Heart left ventricle (tissue), 16 donors: ENCODE results near the gene RNF186. TPM values are rescaled to one million over a fixed set of nuclear protein-coding genes. Genes with fewer than 3 reads are reported as not detected.

Experiments
- ATAC-seq, 4 donors: fragments of 200-7000 bp; cut with Tn5 transposase; one replicate each; pipeline ENCODE4 v1.9.1; 2020 to 2022; ENCODE audit warnings: moderate library complexity in 4 of 4, mild to moderate bottlenecking in 3 of 4, moderate number of reproducible peaks in 1 of 4
- DNase-seq, 5 donors: peaks; one replicate each; pipeline ENCODE4 v3.0.0-alpha.2; 2020
- H3K27ac ChIP-seq, 12 donors: fragments of 200-600 bp; sonication (generic) in 4 of 12; one replicate each; pipeline versions ENCODE4 v1.5.0 to v1.8.0; 2016 to 2022; ENCODE audit warnings: mild to moderate bottlenecking in 2 of 12
- H3K27me3 ChIP-seq, 9 donors: fragments of 200-600 bp; sonication (generic) in 2 of 9; one replicate each; pipeline versions ENCODE4 v1.5.1 to v1.8.0; 2016 to 2022; ENCODE audit warnings: mild to moderate bottlenecking in 3 of 9
- H3K36me3 ChIP-seq, 9 donors: fragments of 200-600 bp; sonication (generic) in 2 of 9; one replicate each; pipeline versions ENCODE4 v1.5.0 to v1.8.0; 2018 to 2022; ENCODE audit warnings: mild to moderate bottlenecking in 2 of 9
- H3K4me1 ChIP-seq, 12 donors: fragments of 200-600 bp; sonication (generic) in 4 of 12; one replicate each; pipeline versions ENCODE4 v1.5.0 to v1.8.0; 2016 to 2022; ENCODE audit warnings: mild to moderate bottlenecking in 3 of 12
- H3K4me3 ChIP-seq, 12 donors: fragments of 200-600 bp; sonication (generic) in 4 of 12; one replicate each; pipeline versions ENCODE4 v1.5.0 to v1.8.0; 2017 to 2022; ENCODE audit warnings: mild to moderate bottlenecking in 9 of 12, moderate library complexity in 4 of 12
- H3K9me3 ChIP-seq, 12 donors: fragments of 200-600 bp; sonication (generic) in 4 of 12; one replicate each; pipeline versions ENCODE4 v1.5.0 to v1.8.0; 2016 to 2022; ENCODE audit warnings: mild to moderate bottlenecking in 1 of 12
- CTCF ChIP-seq, 12 donors: fragments of 200-600 bp; sonication (generic) in 4 of 12; IDR thresholded peaks; one replicate each; pipeline versions ENCODE4 v1.5.0 to v1.8.0; 2018 to 2022; ENCODE audit warnings: antibody characterized with exemption in 12 of 12, mild to moderate bottlenecking in 5 of 12
- POLR2A ChIP-seq, 2 donors: fragments of 450-650 bp; IDR thresholded peaks; one replicate each; pipeline ENCODE4 v1.6.1; 2017; ENCODE audit warnings: antibody characterized with exemption in 2 of 2, mild to moderate bottlenecking in 2 of 2, moderate library complexity in 2 of 2
- WGBS, 4 donors: extraction: QIAGEN DNeasy Blood & Tissue Kit in 2 of 4; methylation state at CpG; one replicate each; pipeline versions ENCODE4 v1.1.5 to v1.1.7; 2013 to 2018; 5-methylcytosine and 5-hydroxymethylcytosine counted together
- intact Hi-C, 10 donors: fragments of 100-400 bp; cut with DNase I; formaldehyde crosslinking; loops; one replicate each; pipeline versions ENCODE4 v1.11.1 to v1.14.2; 2022
- polyA plus RNA-seq, 2 donors: library from polyadenylated mRNA; stranded (reverse); fragments of 200-250 nt; gene quantifications; one replicate each; pipeline ENCODE4 v1.2.3, GENCODE V29; 2013
- total RNA-seq, 9 donors: library from RNA; depleted of rRNA in 2 of 9; stranded (reverse); fragments of >200 nt in 2 of 9; fragmentation: NEBNext Ultra II Directional in 3 of 9; extraction: Animal tissue kit (Norgen Biotek cat#: 25700) in 3 of 9; gene quantifications; one replicate each; pipeline versions ENCODE4 v1.1.0 to v1.2.4, GENCODE V29; 2016 to 2023
- donor health status: ischemic (EF 13 %, LVEDD 7.1; RV severe dilation, severe dysfunction).
- donor health status: healthy with polysubstance abuse.
- donor health status: DM: no; HTN: yes; CAD: no.
- donor health status: DM: no; HTN: no; CAD: no.
- donor health status: ischemic (EF 25% LVEDD 6.9; RV normal size, moderate dysfunction).
- donor health status: ischemic (EF 25% LVEDD 5.7; RV mildly dilated, moderate dysfunction).
- donor health status: healthy.
- donor health status: DM: yes; HTN: yes; CAD: no.
- donor health status: ischemic (EF 35%, LVEDD 5.7; RV mildly dilated, moderate dysfunction).
- donor health status: nonischemic (EF 11% LVEDD 7.7; RV severe dilation, severe dysfunction).
- donor health status: DM: yes; HTN: yes; CAD: no.
- donor health status: PGD.
- donor health status: ischemic (EF 29% LVEDD 5.4; RV normal size, mild dysfunction).
- donor health status: nonischemic (EF 23%, LVEDD 6.1; RV moderate dilation, normal function).

The RNF186 gene
- total and polyA plus RNA-seq, 11 donors: not detected

- H3K36me3 ChIP-seq: peaks cover 0 to 49% (median 17%) of the 10 kb centered on the region in 9 donors
- no peak overlapping the region for H3K4me3 ChIP-seq
- ATAC-seq (no peak), DNase-seq (no peak)
- no peaks in the 10 kb centered on the region for H3K27me3 ChIP-seq
- TF ChIP-seq CTCF (IDR thresholded peaks at IDR 0.05): no peak
- TF ChIP-seq POLR2A (IDR thresholded peaks at IDR 0.05): no peak
- H3K9me3 ChIP-seq: no peaks in the 10 kb centered on the region
- H3K4me1 ChIP-seq: no peaks in the 10 kb centered on the region
- intact Hi-C loops: no loop called here
- H3K27ac ChIP-seq: no peak overlapping the region
- 84 to 88% (median 86%) methylated on average over 9 of the region's 9 CpGs for WGBS, 4 donors
These were observed 43.0 kb downstream of the RNF186 start for GRCh38 chr1:19772053-19772452.

GRCh38 chr1:19771350-19771749 lies 43.7 kb downstream of the RNF186 start:
- TF ChIP-seq CTCF (IDR thresholded peaks at IDR 0.05) (no peak), POLR2A (IDR thresholded peaks at IDR 0.05) (no peak)
- Histone ChIP-seq H3K4me3 (no peak overlapping the region), H3K9me3 (no peaks in the 10 kb centered on the region), H3K36me3 (peaks cover 0 to 45% (median 17%) of the 10 kb centered on the region in 9 donors), H3K4me1 (no peaks in the 10 kb centered on the region), H3K27me3 (no peaks in the 10 kb centered on the region), H3K27ac (no peak overlapping the region)
- 93 to 96% (median 94%) methylated on average over 6 of the region's 6 CpGs for WGBS, 4 donors
- ATAC-seq (no peak), DNase-seq (no peak)
- intact Hi-C loops: no loop called here

GRCh38 chr1:19770436-19771190 lies 44.5 kb downstream of the RNF186 start:
- H3K4me3 ChIP-seq: no peak overlapping the region
- peaks cover 0 to 45% (median 17%) of the 10 kb centered on the region in 9 donors for H3K36me3 ChIP-seq
- no peak for ATAC-seq
- no peak overlapping the region for H3K27ac ChIP-seq
- H3K4me1 ChIP-seq: peaks cover 0 to 4% (median 0%) of the 10 kb centered on the region in 12 donors
- intact Hi-C loops: no loop called here
- no peaks in the 10 kb centered on the region for H3K27me3 ChIP-seq
- no peaks in the 10 kb centered on the region for H3K9me3 ChIP-seq
- TF ChIP-seq POLR2A (IDR thresholded peaks at IDR 0.05) (no peak), CTCF (IDR thresholded peaks at IDR 0.05) (no peak)
- DNase-seq: no peak
- WGBS, 4 donors: 79 to 84% (median 82%) methylated on average over 10 of the region's 10 CpGs

GRCh38 chr1:19769211-19769932 lies 45.7 kb downstream of the RNF186 start:
- intact Hi-C loops: no loop called here
- H3K36me3 ChIP-seq: peaks cover 0 to 38% (median 15%) of the 10 kb centered on the region in 9 donors
- TF ChIP-seq POLR2A (IDR thresholded peaks at IDR 0.05): no peak
- no peak for TF ChIP-seq CTCF (IDR thresholded peaks at IDR 0.05)
- no peaks in the 10 kb centered on the region for H3K27me3 ChIP-seq
- ATAC-seq: no peak
- peaks cover 0 to 5% (median 0%) of the 10 kb centered on the region in 12 donors for H3K4me1 ChIP-seq
- no peak for DNase-seq
- no peak overlapping the region for H3K4me3 ChIP-seq
- no peak overlapping the region for H3K27ac ChIP-seq
- H3K9me3 ChIP-seq: no peaks in the 10 kb centered on the region
- WGBS, 4 donors: 84 to 88% (median 86%) methylated on average over 10 of the region's 10 CpGs
